IPS-NIHi7 (cell line): ENCODE results near the gene SLC38A1.
"Not testable (repeated sequence)": the region's sequence is repeated elsewhere in the genome, so short reads cannot be mapped to it uniquely, and the experiment has no call there.

Experiments
- DNase-seq: peaks from one replicate; pipeline ENCODE4 v3.0.0; 2012; ENCODE audit warnings: mixed read lengths; ENCODE audit errors: extremely low spot score

Gene SLC38A1

DNA sequence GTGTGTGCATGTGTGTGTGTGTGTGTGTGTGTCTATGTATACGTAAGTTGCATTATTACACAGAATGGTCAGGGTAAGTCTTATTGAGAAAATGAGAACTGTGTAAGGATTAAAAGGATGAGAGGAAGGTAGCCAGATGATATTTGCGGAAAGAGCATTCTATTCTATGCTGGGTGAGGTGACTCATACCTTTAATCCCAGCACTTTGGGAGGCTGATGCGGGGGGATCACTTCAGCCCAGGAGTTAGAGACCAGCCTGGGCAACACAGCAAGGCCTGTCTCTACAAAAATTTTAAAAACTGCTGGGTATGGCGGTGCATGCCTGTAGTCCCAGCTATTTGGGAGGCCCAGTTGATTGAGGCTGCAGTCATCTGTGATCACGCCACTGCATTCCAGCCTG, 103.7 kb downstream of the SLC38A1 start:
- no peak for DNase-seq

DNA sequence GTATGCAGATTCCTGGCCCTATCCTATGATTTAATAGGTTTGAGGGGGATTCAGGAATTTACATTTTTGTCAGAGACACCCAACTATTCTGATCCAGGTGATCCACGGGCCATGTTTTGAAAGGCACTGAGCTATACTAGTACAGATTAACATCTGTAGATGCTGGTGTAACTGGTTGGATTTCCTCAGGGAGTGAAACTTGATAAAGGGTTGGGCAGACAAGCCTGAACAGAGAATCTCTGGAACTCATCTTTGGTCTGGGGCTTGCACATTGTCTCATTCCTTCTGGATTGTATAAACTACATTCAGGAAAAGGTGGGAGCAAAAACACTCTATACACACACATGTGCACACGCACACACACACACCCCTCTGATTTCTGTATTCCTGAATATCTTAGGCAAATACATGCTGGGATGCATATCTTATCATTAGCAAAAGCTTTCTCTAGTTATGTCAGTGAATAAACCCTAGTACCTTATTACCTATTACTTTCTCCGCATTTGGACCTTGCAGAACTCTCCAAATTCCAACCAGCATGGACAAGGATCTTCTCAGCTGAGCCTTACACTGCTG, 104.6 kb downstream of the SLC38A1 start:
- DNase-seq = no peak

DNA sequence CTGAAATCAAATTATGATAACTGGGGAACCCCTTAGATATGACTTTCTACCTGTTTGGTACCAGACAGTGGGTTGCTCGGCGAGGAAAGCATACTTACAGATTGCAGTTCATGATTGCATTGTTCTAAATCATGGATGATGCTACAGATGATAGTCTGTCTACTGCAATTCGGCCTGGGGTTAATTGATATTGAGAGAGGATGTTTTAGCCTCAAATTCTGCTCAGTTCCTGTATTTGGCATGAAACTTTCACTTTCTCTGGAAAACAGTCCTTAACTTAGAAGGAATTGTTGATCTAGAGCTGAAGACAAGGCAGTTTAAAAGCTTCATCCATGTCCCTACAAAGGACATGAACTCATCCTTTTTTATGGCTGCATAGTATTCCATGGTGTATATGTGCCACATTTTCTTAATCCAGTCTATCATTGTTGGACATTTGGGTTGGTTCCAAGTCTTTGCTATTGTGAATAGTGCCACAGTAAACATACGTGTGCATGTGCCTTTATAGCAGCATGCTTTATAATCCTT, 106.2 kb downstream of the SLC38A1 start:
- not testable (repeated sequence) for DNase-seq

- DNase-seq = no peak
Measured at GRCh38 chr12:46160981-46161690, 107.7 kb downstream of the SLC38A1 start.

DNA sequence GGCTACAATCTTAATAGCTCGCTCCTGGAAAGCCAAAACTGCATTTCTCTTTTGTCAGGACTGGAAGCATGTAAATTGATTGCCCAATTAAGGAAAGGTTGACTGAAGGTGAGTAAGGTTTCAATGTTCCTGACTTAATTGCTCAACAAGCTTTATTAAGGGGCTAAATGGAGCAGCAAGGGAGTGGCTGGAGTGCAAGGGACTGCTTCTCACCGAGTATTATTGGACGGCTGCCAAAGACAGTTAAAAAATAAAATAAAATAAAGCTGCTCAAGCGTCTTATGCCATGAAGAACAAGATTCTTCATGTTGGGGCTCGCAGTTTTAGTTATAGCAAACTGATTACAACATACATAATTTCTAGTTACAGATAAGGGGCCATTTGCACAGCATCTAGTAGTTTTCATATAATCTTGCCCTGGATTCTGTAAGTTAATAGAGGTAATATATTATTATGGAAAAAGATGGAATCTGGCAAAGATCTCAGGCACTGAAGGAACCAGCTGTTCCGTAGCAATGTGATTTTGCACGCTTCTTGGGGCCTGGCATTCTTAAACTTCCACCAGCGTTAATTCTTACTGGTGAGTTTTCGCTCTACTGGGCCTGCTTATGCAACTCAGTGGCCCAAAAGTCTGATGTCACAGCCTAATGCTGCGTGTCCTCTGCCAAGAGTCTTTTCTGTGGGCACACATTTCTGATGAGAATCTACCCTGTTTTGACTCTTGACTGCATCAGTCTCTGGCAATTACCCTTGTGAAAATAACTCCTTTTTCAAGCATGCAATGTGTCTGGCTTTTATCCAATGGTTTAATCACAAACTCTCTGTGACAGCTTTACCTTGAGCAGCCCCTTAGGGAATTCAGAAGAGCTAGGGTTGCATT, 108.5 kb downstream of the SLC38A1 start:
- DNase-seq = no peak

DNA sequence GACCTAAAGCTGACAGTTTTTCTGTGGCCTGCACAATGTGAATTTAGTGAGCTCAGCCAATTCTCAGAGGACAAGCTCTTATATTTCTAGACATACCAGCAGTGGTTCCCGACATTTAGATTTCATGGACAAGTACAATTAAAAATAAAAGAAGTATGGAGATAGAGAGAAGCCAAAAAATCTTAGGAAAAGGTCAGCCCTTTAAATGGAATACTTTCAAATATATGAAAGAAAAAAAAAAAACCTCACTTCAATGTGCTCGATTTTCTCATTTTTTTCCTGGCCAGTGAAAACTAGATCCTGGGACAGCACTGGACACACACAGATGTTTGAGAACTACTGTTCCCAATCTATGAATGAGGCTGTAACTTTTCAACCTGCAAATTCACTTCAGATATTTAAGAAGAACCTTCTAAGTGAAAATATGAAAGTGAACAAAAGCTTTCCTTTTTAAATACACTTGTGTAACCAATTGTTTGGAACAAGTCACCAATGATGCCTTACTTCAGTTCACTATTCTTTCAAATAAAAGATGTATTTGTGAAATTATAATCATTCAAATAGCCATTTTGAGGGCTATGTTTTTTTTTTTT, 109.4 kb downstream of the SLC38A1 start:
- DNase-seq = no peak

GRCh38 chr12:46158501-46158900, 110.3 kb downstream of the SLC38A1 start:
- DNase-seq = no peak

DNA sequence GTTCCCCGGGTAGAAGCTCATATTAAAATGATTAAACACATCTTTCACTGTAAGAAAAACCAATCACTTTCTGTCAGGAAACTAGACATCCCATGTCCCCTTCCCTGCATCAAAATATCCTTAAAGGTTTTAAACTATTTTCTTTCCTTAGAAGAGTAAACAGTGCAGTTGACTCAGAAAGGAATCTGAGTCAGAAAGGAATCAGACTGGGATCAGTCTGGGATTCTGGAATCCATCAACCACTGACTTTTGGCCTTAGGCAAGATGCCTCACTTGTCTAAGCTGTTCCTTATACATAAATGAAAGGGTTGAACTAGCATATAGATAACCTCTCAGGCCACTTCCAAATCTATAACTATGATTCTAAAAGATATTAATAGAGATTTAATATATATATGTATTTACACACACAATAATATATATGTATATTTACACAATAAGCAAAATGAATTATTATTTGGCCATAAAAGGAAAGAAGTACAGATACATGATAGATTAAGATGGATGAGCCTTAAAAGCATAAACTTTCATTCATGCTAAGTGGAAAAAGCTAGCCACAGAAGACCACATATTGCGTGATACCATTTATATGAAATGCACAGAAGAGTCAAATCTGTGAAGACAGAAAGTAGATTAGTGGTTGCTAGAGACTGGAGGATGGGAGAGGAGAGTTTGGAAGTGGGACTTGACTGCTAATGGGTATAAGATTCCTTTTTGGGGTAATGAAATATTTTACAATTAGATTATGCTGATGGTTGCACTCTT, 114.4 kb downstream of the SLC38A1 start:
- DNase-seq = no peak

DNA sequence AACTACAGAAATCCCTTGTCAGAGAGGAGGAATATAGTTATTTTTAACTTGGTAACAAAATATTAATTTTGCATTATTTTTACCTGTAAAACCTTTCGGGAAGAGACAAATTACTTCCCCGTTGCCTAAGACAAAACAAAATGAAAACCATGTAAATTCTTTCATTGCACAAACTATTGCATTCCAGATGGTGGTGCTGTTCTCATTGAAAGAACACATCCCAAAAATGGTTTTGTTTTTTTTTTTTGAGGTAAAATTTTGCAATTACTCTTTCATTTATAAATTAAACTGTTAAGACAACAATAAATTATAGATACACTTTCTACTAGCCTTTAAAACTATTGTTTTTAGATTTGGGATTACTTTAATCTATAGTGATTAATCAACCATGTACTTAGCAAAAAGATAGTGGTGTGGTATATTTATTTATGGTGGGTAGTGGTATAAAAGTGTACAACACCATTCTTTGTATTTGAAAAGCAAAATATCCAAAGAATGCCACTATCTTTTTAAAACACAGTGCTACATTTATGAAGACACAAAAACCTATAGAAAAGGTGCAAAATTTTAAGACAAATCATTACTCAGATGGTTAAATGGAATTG, 115.5 kb downstream of the SLC38A1 start:
- DNase-seq = no peak

DNA sequence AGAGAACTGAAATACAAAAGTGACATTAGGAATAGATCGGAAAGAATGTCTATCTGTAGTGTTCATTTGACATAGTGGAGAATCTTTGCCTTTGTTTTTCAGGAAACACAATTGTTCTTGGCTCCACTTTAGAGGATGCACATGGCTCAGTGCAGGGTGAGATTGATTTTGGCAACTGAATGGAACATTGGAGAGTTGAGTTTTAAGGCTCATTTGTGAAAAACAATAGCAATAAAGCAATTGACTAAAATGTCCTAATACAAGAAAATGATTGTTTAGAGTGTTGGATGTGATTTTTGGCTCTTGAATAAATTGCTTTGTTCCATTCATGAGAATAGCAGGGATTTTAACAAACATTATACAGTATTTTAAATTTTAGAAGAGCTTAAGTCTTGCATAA, 116.4 kb downstream of the SLC38A1 start:
- DNase-seq = no peak

- DNase-seq = no peak
Measured at GRCh38 chr12:46150735-46151134, 118.1 kb downstream of the SLC38A1 start.

GRCh38 chr12:46149905-46150304, 118.9 kb downstream of the SLC38A1 start:
- DNase-seq = no peak

- no peak for DNase-seq
Measured at GRCh38 chr12:46149079-46149464, 119.8 kb downstream of the SLC38A1 start.

DNA sequence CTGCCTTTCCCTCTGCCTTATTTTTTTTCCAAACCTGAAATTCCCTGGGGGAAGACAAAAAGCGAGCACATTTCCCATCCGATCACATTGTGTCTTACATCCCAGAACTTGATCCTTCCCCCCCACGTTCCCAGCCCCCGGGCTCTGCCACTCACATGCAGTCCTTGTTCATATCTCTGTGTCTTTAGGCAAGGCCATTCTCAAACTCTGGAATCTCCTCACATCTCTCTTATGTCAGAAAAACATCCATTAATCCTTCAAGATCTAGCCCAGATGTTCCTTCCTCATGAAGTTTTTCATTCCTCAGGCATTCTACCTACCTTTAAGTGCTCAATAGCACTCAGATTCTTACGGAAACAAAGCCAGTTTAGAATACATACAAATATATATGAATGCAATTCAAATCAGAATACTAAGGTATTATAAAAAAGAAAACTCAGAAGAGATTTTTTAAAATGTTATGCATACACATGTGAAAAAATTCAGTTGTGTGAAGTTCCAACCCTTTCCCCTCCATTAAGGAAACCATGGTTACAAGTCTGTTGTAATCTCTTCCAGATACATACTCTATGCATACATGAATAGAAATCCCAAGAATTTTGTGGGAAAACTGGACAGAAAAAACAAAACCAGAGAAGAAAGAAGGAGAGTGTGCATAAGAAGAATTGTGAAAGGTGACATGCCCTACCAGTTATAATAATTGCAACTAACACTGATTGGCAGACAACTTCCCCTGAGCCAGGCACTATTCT, 120.3 kb downstream of the SLC38A1 start:
- DNase-seq = no peak

DNA sequence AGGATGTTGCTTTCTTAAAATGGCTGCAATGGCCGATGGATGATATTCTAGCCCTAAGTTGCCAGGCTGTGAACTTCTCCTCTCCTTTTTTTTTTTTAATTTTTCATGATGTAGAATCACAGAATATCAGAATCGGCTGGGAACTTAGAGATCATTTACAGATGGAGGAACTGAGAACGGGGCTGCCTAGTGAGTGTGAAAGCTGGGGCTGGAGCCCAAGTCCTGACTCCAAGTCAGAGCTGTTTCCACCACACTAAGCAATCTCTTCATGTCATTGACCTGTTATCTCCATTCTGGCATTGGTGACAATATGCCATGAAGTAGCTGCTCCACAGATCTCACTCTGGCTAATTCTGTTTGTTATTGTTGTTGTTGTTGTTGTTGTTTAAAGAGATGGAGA, 121.7 kb downstream of the SLC38A1 start:
- no peak for DNase-seq

DNA sequence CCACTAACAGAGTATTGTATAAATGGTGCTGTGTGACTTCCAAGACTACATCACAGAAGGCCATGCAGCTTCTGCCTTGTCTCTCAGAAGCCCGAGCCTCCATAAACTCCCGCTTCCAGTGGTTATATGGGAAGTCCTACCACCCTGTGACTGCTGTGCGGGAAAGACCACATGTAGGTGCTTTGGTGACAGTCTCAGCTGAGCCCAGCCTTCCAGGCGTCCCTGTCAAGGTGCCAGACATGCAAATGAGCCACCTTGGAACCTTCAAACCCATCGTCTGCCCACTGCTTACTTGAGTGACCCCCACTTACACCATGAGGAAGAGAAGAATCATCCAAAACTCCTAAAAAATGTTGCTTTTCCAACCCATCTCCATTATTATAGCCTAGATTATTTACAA, 123.0 kb downstream of the SLC38A1 start:
- DNase-seq = no peak

DNA sequence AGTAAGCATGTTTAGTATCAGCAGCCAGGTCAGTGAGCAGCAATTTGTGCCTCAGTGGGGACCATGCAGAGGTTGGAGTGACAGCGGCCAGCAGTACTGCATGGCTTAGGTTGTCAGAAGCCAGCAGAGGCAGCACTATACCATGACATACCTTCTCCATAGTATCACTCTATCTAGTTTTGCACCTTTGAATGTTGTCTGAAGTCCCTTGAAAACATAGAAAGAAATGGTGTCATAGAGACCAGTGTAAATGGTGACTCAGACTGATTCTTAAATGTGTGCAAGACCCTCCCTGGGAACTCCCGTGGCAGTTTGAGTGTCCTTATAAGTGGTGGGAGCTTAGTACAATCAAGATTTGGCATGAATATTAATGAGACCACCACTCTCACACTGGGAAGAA, 124.4 kb downstream of the SLC38A1 start:
- DNase-seq = no peak

- no peak for DNase-seq
Measured at GRCh38 chr12:46136249-46136648, 132.6 kb downstream of the SLC38A1 start.

DNA sequence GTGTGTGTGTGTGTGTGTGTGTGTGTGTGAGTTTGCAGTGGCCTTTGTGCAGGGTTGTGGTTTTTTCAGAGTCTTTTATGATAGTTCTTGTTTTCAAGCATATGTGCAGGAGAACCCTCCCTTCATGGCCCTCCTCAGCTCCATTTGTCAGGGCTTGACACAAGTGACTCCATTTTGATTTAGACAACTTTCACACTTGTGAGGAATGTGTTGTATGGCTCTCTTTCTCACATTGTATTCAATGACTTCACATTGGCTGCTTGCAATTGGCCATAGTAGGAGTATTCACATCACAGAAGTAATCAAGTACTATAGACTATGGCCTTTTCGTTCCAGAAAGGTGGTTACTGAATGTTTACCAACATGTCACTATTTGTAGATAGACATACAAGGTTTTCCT, 133.1 kb downstream of the SLC38A1 start:
- DNase-seq = no peak

- DNase-seq = no peak
Measured at GRCh38 chr12:46134852-46135251, 134.0 kb downstream of the SLC38A1 start.
